ENCODE measurements around the gene SPI1.

The SPI1 gene

GRCh38 chr11:47306484-47306844, 71.9 kb downstream of the SPI1 start:
- DNase-seq (ENCODE audit: extremely low read depth, low read depth) = no peak
- no peak for TF ChIP-seq CTCF (IDR thresholded peaks at IDR 0.05; ENCODE audit: low read depth, low read length)

- no peak for DNase-seq (ENCODE audit: extremely low read depth, low read depth)
- TF ChIP-seq CTCF (IDR thresholded peaks at IDR 0.05; ENCODE audit: low read depth, low read length) = no peak
Observed at GRCh38 chr11:47305734-47306483, 72.4 kb downstream of the SPI1 start.
